ENCODE measurements around the gene DENND5A. TPM values are rescaled to one million over a fixed set of nuclear protein-coding genes. Genes with fewer than 3 reads are reported as not detected.

DENND5A gene
- total and polyA plus RNA-seq, 4 donors: 7.9 to 45.8 (median 18.2) TPM

- DNase-seq (ENCODE audit: low spot score): no peak
- TF ChIP-seq JUND (IDR thresholded peaks at IDR 0.05): no peak
- TF ChIP-seq HNF4G (IDR thresholded peaks at IDR 0.05): no peak
- TF ChIP-seq NR2F2 (IDR thresholded peaks at IDR 0.05): no peak
- TF ChIP-seq SP1 (IDR thresholded peaks at IDR 0.05): no peak
- no peak for TF ChIP-seq CTCF (IDR thresholded peaks at IDR 0.05; ENCODE audit: low read depth, low read length, missing input control)
- TF ChIP-seq FOXA2 (IDR thresholded peaks at IDR 0.05): no peak
- TF ChIP-seq GABPA (IDR thresholded peaks at IDR 0.05 in 1 of 2, conservative IDR thresholded peaks at IDR 0.05 in 1 of 2): no peak
- no peak for TF ChIP-seq FOXA1 (IDR thresholded peaks at IDR 0.05)
- no peak for TF ChIP-seq HNF4A (conservative IDR thresholded peaks at IDR 0.05)
- TF ChIP-seq RAD21 (IDR thresholded peaks at IDR 0.05): no peak
- TF ChIP-seq EGR1 (IDR thresholded peaks at IDR 0.05; ENCODE audit: low read depth in 2 of 2): no peak
- TF ChIP-seq, protein P1, sequence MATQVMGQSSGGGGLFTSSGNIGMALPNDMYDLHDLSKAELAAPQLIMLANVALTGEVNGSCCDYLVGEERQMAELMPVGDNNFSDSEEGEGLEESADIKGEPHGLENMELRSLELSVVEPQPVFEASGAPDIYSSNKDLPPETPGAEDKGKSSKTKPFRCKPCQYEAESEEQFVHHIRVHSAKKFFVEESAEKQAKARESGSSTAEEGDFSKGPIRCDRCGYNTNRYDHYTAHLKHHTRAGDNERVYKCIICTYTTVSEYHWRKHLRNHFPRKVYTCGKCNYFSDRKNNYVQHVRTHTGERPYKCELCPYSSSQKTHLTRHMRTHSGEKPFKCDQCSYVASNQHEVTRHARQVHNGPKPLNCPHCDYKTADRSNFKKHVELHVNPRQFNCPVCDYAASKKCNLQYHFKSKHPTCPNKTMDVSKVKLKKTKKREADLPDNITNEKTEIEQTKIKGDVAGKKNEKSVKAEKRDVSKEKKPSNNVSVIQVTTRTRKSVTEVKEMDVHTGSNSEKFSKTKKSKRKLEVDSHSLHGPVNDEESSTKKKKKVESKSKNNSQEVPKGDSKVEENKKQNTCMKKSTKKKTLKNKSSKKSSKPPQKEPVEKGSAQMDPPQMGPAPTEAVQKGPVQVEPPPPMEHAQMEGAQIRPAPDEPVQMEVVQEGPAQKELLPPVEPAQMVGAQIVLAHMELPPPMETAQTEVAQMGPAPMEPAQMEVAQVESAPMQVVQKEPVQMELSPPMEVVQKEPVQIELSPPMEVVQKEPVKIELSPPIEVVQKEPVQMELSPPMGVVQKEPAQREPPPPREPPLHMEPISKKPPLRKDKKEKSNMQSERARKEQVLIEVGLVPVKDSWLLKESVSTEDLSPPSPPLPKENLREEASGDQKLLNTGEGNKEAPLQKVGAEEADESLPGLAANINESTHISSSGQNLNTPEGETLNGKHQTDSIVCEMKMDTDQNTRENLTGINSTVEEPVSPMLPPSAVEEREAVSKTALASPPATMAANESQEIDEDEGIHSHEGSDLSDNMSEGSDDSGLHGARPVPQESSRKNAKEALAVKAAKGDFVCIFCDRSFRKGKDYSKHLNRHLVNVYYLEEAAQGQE (IDR thresholded peaks at IDR 0.05): no peak
- TF ChIP-seq TAF1 (conservative IDR thresholded peaks at IDR 0.05): no peak
- TF ChIP-seq, protein P2, sequence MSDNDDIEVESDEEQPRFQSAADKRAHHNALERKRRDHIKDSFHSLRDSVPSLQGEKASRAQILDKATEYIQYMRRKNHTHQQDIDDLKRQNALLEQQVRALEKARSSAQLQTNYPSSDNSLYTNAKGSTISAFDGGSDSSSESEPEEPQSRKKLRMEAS (IDR thresholded peaks at IDR 0.05): no peak
- no peak overlapping the region for H3K9ac ChIP-seq (ENCODE audit: low read depth in 1 of 2, low read length in 2 of 2)
These were observed 1.8 kb upstream of the DENND5A start for GRCh38 chr11:9266926-9267325.

GRCh38 chr11:9266132-9266736 is 1.1 kb upstream of the DENND5A start:
- no peak for DNase-seq (ENCODE audit: low spot score)
- Histone ChIP-seq H3K4me1 (ENCODE audit: control insufficient read depth in 4 of 4, insufficient read depth in 4 of 4, low read length in 3 of 4) (peaks cover 0 to 7% (median 0%) of the 10 kb centered on the region in 4 donors), H3K27ac (ENCODE audit: low read depth in 1 of 2, low read length in 2 of 2) (peak overlapping the region; percentile 57 to 95), H3K4me3 (ENCODE audit: low read depth in 1 of 3, low read length in 3 of 3) (no peak overlapping the region), H3K36me3 (ENCODE audit: control insufficient read depth in 4 of 4, insufficient read depth in 3 of 4, low read depth in 1 of 4, low read length in 3 of 4) (no peaks in the 10 kb centered on the region), H3K9ac (ENCODE audit: low read depth in 1 of 2, low read length in 2 of 2) (peak overlapping the region in 1 of 2 donors; percentile 88), H3K27me3 (ENCODE audit: control insufficient read depth in 4 of 4, insufficient read depth in 4 of 4, low read length in 3 of 4) (no peaks in the 10 kb centered on the region), H3K9me3 (ENCODE audit: control insufficient read depth in 4 of 4, low read length in 3 of 4) (no peaks in the 10 kb centered on the region)
- TF ChIP-seq TAF1 (conservative IDR thresholded peaks at IDR 0.05) (no peak), SP1 (IDR thresholded peaks at IDR 0.05) (no peak), YY1 (IDR thresholded peaks at IDR 0.05) (peak; percentile 2), NR2F2 (IDR thresholded peaks at IDR 0.05) (no peak), GABPA (IDR thresholded peaks at IDR 0.05 in 1 of 2, conservative IDR thresholded peaks at IDR 0.05 in 1 of 2) (no peak)
- TF ChIP-seq, protein P1 (IDR thresholded peaks at IDR 0.05): no peak
- TF ChIP-seq, protein P3, sequence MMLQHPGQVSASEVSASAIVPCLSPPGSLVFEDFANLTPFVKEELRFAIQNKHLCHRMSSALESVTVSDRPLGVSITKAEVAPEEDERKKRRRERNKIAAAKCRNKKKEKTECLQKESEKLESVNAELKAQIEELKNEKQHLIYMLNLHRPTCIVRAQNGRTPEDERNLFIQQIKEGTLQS (IDR thresholded peaks at IDR 0.05): no peak
- 74% methylated on average over 13 of the region's 13 CpGs for WGBS

More at GRCh38 chr11:9266926-9267325, 1.8 kb upstream of the DENND5A start:
- no peaks in the 10 kb centered on the region for H3K27me3 ChIP-seq (ENCODE audit: control insufficient read depth in 4 of 4, insufficient read depth in 4 of 4, low read length in 3 of 4)
- no peak overlapping the region for H3K27ac ChIP-seq (ENCODE audit: low read depth in 1 of 2, low read length in 2 of 2)
- H3K9me3 ChIP-seq (ENCODE audit: control insufficient read depth in 4 of 4, low read length in 3 of 4): no peaks in the 10 kb centered on the region
- H3K36me3 ChIP-seq (ENCODE audit: control insufficient read depth in 4 of 4, insufficient read depth in 3 of 4, low read depth in 1 of 4, low read length in 3 of 4): no peaks in the 10 kb centered on the region
- WGBS: 96% methylated on average over 8 of the region's 8 CpGs
- H3K4me1 ChIP-seq (ENCODE audit: control insufficient read depth in 4 of 4, insufficient read depth in 4 of 4, low read length in 3 of 4): peaks cover 0 to 7% (median 0%) of the 10 kb centered on the region in 4 donors
- H3K4me3 ChIP-seq (ENCODE audit: low read depth in 1 of 3, low read length in 3 of 3): no peak overlapping the region

All from liver (tissue), 9 donors.